ENCODE measurements around the gene KRTAP15-1.

DNA sequence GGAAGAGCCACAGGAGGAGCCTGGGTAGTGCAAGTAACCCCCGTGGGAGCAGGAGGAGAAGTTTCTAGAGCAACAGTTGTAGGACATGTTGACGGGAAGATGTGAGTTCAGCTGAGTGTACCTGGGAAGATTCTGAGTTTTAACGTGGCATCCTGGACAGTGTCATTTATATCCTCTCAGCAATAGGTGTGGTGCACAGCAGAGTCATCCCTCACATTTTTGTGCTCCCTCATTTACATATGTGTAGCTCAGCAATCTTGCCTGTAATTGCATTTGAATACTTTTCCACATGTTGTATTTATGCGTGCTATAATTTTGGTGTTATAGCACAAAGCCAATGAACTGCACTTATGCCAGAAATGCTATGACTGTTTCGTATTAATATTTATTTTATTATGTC is 14.2 kb upstream of the KRTAP15-1 start, which contains the start of gene KRTAP13-3:
- no peak for TF ChIP-seq CTCF (IDR thresholded peaks at IDR 0.05)
- TF ChIP-seq POLR2A (IDR thresholded peaks at IDR 0.05), result no peak
- TF ChIP-seq POLR2AphosphoS5 (IDR thresholded peaks at IDR 0.05), result no peak

All from breast epithelium (tissue), 3 donors.